Body of pancreas (tissue), 4 donors: Measurements from ENCODE around the gene CLSTN2. TPM values are rescaled to one million over a fixed set of nuclear protein-coding genes. Genes with fewer than 3 reads are reported as not detected.

Experiments
- ATAC-seq: fragments of 150-250 bp; one replicate; pipeline ENCODE4 v1.9.1; 2016
- DNase-seq, 4 donors: peaks; one replicate each; pipeline ENCODE4 v3.0.0-alpha.2; 2019
- H3K27ac ChIP-seq, 4 donors: fragments of 200-600 bp; sonication (generic); 1 replicate in 3 of 4; 2 replicates in 1 of 4; pipeline versions ENCODE4 v1.5.1 to v1.6.1; 2016 to 2019; ENCODE audit warnings: mild to moderate bottlenecking in 1 of 4, mixed read lengths in 1 of 4, moderate library complexity in 1 of 4
- H3K27me3 ChIP-seq, 2 donors: fragments of 200-600 bp; sonication (generic); one replicate each; pipeline ENCODE4 v1.6.0; 2016; ENCODE audit warnings: mild to moderate bottlenecking in 1 of 2
- H3K36me3 ChIP-seq, 2 donors: fragments of 200-600 bp; sonication (generic); replicated peaks in 1 of 2; 2 replicates each; pipeline ENCODE4 v1.5.1; 2016; ENCODE audit warnings: low read depth in 2 of 2; ENCODE audit not compliant: insufficient read depth in 1 of 2
- H3K4me1 ChIP-seq: fragments of 200-600 bp; sonication (generic); one replicate; pipeline ENCODE4 v1.6.0; 2016
- H3K4me3 ChIP-seq, 2 donors: fragments of 200-600 bp; sonication (generic); 1 replicate in 1 of 2; 2 replicates in 1 of 2; pipeline ENCODE4 v1.5.1; 2016 to 2019
- H3K9me3 ChIP-seq, 3 donors: fragments of 200-600 bp; sonication (generic); 1 replicate in 2 of 3; 2 replicates in 1 of 3; pipeline ENCODE4 v1.5.1; 2016
- POLR2A ChIP-seq, 3 donors: fragments of 450-650 bp; IDR thresholded peaks; one replicate each; pipeline ENCODE4 v1.6.1; 2016; ENCODE audit warnings: antibody characterized with exemption in 3 of 3, mild to moderate bottlenecking in 2 of 3
- WGBS, 2 donors: methylation state at CpG; one replicate each; pipeline ENCODE4 v1.1.5; 2017; 5-methylcytosine and 5-hydroxymethylcytosine counted together
- intact Hi-C: fragments of 100-400 bp; cut with DNase I; formaldehyde crosslinking; loops from one replicate; pipeline ENCODE4 v1.15.1; 2023
- total RNA-seq, 2 donors: library from RNA; depleted of rRNA; stranded (reverse); fragments of >200 nt; gene quantifications; one replicate each; pipeline ENCODE4 v1.1.0, GENCODE V29; 2016
- TF ChIP-seq, protein P1 (sequence below), 7 experiments: fragments of 450-650 bp in 4 of 7; fragments of 200-600 bp in 3 of 7; sonication (generic) in 3 of 7; IDR thresholded peaks; one replicate each; pipeline ENCODE4 v1.5.1; 2016 to 2019; ENCODE audit warnings: antibody characterized with exemption in 7 of 7

Gene CLSTN2
- total RNA-seq, 2 donors from 2014 or later = 14.5 to 14.8 TPM

DNA sequence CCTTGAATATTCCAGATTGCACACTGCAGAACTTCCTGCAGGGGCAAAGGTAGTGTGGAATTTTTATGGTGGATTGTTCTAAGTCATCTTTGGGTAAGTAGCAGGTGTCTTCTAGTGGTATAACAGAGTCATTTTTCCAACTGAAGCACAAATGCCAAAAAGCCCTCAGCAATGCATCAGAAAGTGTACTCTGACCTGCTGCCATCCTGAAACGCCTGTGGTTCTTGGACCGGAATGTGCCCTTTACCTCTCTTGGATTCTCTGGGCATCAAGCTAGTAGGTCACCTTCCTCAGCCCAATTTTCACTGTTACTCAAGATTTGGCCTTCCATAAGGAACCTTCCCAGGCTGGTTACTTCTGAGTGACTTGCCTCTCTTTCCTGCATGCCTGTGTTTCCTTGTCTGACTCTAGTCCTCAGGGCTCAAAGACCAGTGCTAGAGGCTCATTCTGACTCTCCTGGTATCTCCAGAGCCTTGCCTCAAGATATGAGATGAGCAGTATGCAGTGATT lies 4.8 kb downstream of the CLSTN2 start:
- TF ChIP-seq, protein P1, sequence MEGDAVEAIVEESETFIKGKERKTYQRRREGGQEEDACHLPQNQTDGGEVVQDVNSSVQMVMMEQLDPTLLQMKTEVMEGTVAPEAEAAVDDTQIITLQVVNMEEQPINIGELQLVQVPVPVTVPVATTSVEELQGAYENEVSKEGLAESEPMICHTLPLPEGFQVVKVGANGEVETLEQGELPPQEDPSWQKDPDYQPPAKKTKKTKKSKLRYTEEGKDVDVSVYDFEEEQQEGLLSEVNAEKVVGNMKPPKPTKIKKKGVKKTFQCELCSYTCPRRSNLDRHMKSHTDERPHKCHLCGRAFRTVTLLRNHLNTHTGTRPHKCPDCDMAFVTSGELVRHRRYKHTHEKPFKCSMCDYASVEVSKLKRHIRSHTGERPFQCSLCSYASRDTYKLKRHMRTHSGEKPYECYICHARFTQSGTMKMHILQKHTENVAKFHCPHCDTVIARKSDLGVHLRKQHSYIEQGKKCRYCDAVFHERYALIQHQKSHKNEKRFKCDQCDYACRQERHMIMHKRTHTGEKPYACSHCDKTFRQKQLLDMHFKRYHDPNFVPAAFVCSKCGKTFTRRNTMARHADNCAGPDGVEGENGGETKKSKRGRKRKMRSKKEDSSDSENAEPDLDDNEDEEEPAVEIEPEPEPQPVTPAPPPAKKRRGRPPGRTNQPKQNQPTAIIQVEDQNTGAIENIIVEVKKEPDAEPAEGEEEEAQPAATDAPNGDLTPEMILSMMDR (IDR thresholded peaks at IDR 0.05) = no peak
- TF ChIP-seq POLR2A (IDR thresholded peaks at IDR 0.05) = no peak
- intact Hi-C loops = loop anchor here (10.0 kb wide), 2 partner anchors 225 to 795 kb away; no protein-coding TSS in a partner anchor
- Histone ChIP-seq H3K36me3 (no peaks in the 10 kb centered on the region), H3K9me3 (no peaks in the 10 kb centered on the region), H3K4me3 (no peak overlapping the region), H3K27me3 (peaks cover 0 to 10% of the 10 kb centered on the region in 2 donors), H3K27ac (no peak overlapping the region), H3K4me1 (peaks cover 22% of the 10 kb centered on the region)
- 69 to 75% methylated on average over 2 of the region's 2 CpGs for WGBS, 2 donors
- ATAC-seq = no peak
- no peak for DNase-seq

DNA sequence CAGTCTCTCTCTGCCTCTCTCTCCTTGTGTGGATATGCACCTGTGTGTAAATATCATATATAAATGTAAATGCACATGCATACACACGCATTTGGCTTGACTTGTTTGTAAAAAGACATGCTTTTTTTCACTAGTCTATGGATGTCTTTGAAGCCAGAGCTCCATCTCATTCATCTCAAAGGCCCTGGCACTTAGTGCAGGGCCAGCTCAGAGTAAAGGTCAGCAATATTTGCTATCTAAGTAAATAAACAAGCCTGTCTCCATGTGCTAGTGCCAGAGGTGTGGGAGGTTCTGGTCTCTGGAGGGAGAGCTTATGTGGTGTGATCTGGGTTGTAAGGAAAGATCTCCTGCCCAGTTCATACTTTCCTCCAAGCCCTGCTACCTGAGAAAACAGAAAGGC lies 5.6 kb downstream of the CLSTN2 start:
- no peaks in the 10 kb centered on the region for H3K9me3 ChIP-seq
- DNase-seq (peak in 1 of 4 donors; percentile 9), ATAC-seq (no peak)
- H3K27me3 ChIP-seq = peaks cover 0 to 10% of the 10 kb centered on the region in 2 donors
- no peaks in the 10 kb centered on the region for H3K36me3 ChIP-seq
- peaks cover 13% of the 10 kb centered on the region for H3K4me1 ChIP-seq
- H3K27ac ChIP-seq = no peak overlapping the region
- intact Hi-C loops = no loop called here
- no peak overlapping the region for H3K4me3 ChIP-seq
- 78 to 87% methylated on average over 1 of the region's 1 CpG for WGBS, 2 donors
- no peak for TF ChIP-seq POLR2A (IDR thresholded peaks at IDR 0.05)
- TF ChIP-seq, protein P1 (IDR thresholded peaks at IDR 0.05) = no peak

DNA sequence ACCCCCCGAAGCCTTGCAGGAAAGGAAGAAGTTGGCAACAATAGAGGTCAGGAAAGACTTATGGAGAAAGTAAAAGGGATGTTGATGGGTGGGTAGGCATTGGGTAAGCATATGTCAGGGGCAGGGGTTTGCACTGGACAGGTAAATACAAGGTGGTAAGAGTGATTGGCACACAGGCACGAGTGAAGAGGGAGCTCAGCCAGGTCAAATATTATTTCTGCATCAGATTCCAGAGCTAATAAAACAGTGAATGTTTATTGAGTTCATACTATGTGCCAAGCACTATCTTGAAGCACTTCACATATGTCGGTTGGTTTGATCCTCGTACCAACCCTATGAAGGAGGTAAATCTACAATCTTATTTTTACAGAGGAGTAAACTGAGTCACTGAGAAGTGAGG lies 6.6 kb downstream of the CLSTN2 start:
- 55 to 58% methylated on average over 4 of the region's 4 CpGs for WGBS, 2 donors
- H3K36me3 ChIP-seq = no peaks in the 10 kb centered on the region
- no peaks in the 10 kb centered on the region for H3K9me3 ChIP-seq
- intact Hi-C loops = no loop called here
- H3K4me1 ChIP-seq = peaks cover 4% of the 10 kb centered on the region
- H3K27ac ChIP-seq = no peak overlapping the region
- DNase-seq (no peak), ATAC-seq (no peak)
- peaks cover 0 to 7% of the 10 kb centered on the region in 2 donors for H3K27me3 ChIP-seq
- no peak overlapping the region for H3K4me3 ChIP-seq
- TF ChIP-seq POLR2A (IDR thresholded peaks at IDR 0.05) = no peak
- TF ChIP-seq, protein P1 (IDR thresholded peaks at IDR 0.05) = no peak

DNA sequence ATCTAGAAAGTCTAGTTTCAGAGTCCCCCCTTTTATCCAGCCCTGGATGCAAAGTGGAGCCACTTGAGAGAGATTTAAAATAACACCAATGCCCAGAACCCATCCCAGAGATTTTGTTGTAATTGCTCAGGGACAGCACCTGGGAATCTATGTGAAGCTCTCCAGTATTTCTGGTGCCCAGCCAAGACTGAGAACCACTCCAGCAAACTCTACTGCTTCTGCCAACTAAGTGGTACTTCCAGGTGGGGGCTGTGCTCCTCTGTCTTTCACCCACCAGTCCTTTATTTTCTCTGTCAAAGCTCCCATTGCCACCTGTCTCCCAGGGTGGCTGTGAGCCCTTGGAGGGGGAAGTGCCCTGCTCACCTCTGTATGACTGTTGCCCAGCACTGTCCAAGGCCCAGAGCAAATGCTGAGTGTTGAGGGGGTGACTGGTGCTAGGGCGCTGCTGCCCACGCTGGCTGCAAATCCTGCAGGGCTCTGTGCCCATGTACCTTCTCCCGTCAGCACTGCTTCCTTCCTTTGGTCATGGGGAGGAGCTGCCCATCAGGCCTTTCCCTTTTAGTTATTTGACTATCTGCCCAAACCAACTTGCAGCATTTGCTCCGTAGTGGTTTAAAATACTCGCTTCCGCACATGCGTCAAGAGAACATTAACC lies 9.4 kb downstream of the CLSTN2 start:
- Histone ChIP-seq H3K9me3 (no peaks in the 10 kb centered on the region), H3K27ac (no peak overlapping the region), H3K36me3 (no peaks in the 10 kb centered on the region), H3K4me3 (no peak overlapping the region), H3K27me3 (no peaks in the 10 kb centered on the region), H3K4me1 (no peaks in the 10 kb centered on the region)
- ATAC-seq (no peak), DNase-seq (no peak)
- intact Hi-C loops = no loop called here
- TF ChIP-seq, protein P1 (IDR thresholded peaks at IDR 0.05) = no peak
- no peak for TF ChIP-seq POLR2A (IDR thresholded peaks at IDR 0.05)
- 80 to 96% methylated on average over 7 of the region's 7 CpGs for WGBS, 2 donors

DNA sequence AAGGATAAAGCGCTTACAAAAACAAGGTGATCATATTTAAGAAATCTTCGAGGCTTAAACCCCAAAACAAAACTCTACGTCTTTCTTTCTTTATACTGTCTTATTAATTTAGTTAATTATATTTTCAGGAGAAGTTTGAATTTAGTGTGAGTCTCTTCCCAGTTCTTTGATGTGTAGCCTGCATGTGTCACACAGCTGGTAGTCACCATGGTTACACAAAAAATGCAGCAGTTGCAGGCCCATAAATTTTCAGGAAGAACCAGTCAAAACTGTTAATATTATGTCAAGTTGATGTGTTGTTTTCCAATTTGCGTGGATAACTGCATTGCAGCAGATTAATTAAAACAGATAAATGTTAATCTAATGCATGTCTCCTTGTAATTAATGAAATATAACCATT lies 10.4 kb downstream of the CLSTN2 start:
- H3K27me3 ChIP-seq = no peaks in the 10 kb centered on the region
- ATAC-seq = no peak
- no peaks in the 10 kb centered on the region for H3K4me1 ChIP-seq
- no peak overlapping the region for H3K27ac ChIP-seq
- DNase-seq = no peak
- H3K4me3 ChIP-seq = no peak overlapping the region
- TF ChIP-seq, protein P1 (IDR thresholded peaks at IDR 0.05) = no peak
- TF ChIP-seq POLR2A (IDR thresholded peaks at IDR 0.05) = no peak
- intact Hi-C loops = no loop called here
- no peaks in the 10 kb centered on the region for H3K36me3 ChIP-seq
- no peaks in the 10 kb centered on the region for H3K9me3 ChIP-seq
- WGBS, 2 donors = 84 to 89% methylated on average over 4 of the region's 4 CpGs
